Muscle of leg (tissue), 11 donors: ENCODE measurements around the gene CSTF1. TPM values are rescaled to one million over a fixed set of nuclear protein-coding genes. Genes with fewer than 3 reads are reported as not detected.

Source experiments
- DNase-seq: peaks from one replicate; pipeline ENCODE4 v3.0.0; 2013
- H3K27ac ChIP-seq: one replicate; pipeline ENCODE4 v1.5.1; 2013; ENCODE audit warnings: mild to moderate bottlenecking, low read length, control low read depth
- H3K27me3 ChIP-seq: one replicate; pipeline ENCODE4 v1.6.1; 2013; ENCODE audit warnings: low read length; ENCODE audit not compliant: control insufficient read depth, insufficient read depth
- H3K36me3 ChIP-seq: one replicate; pipeline ENCODE4 v1.6.1; 2013; ENCODE audit warnings: low read length; ENCODE audit not compliant: control insufficient read depth, insufficient read depth
- H3K4me1 ChIP-seq: one replicate; pipeline ENCODE4 v1.6.1; 2013; ENCODE audit warnings: low read length; ENCODE audit not compliant: control insufficient read depth, insufficient read depth
- H3K4me3 ChIP-seq: one replicate; pipeline ENCODE4 v1.5.1; 2013; ENCODE audit warnings: low read length, control low read depth
- H3K9me3 ChIP-seq: replicated peaks from 2 replicates; pipeline ENCODE4 v1.6.1; 2013; ENCODE audit warnings: low read depth, low read length; ENCODE audit not compliant: control insufficient read depth
- WGBS: methylation state at CpG from one replicate; pipeline ENCODE4 v1.1.5; 2013; ENCODE audit warnings: missing lambda C conversion rate; ENCODE audit not compliant: insufficient coverage; 5-methylcytosine and 5-hydroxymethylcytosine counted together
- polyA plus RNA-seq, 8 donors: library from polyadenylated mRNA; unstranded; fragments of 120-200 nt; gene quantifications; one replicate each; pipeline versions ENCODE4 v1.2.1 to v1.2.3, GENCODE V29; 2013; ENCODE audit warnings: inconsistent platforms in 1 of 8, low replicate concordance in 1 of 8; ENCODE audit not compliant: insufficient read length in 8 of 8, insufficient read depth in 1 of 8
- total RNA-seq: library from RNA; stranded (reverse); fragments of 120-200 nt; gene quantifications from one replicate; pipeline ENCODE4 v1.2.4, GENCODE V29; 2013

The CSTF1 gene
- total and polyA plus RNA-seq, 9 donors: 23.6 to 31.3 (median 28.1) TPM

- no peak overlapping the region for H3K27ac ChIP-seq
- no peaks in the 10 kb centered on the region for H3K9me3 ChIP-seq
- DNase-seq: no peak
- H3K27me3 ChIP-seq: no peaks in the 10 kb centered on the region
- H3K4me3 ChIP-seq: no peak overlapping the region
- H3K36me3 ChIP-seq: no peaks in the 10 kb centered on the region
- 85% methylated on average over 14 of the region's 16 CpGs for WGBS
- H3K4me1 ChIP-seq: peaks cover 30% of the 10 kb centered on the region
Observed at GRCh38 chr20:56445540-56445939, 53.1 kb downstream of the CSTF1 start.

GRCh38 chr20:56447227-56447626 is 54.8 kb downstream of the CSTF1 start:
- H3K4me1 ChIP-seq: peaks cover 20% of the 10 kb centered on the region
- no peaks in the 10 kb centered on the region for H3K9me3 ChIP-seq
- H3K27me3 ChIP-seq: no peaks in the 10 kb centered on the region
- no peak for DNase-seq
- no peak overlapping the region for H3K4me3 ChIP-seq
- H3K36me3 ChIP-seq: no peaks in the 10 kb centered on the region
- H3K27ac ChIP-seq: no peak overlapping the region

GRCh38 chr20:56449459-56449858 is 57.0 kb downstream of the CSTF1 start:
- WGBS: no CpG with 5 or more reads among the region's 5 CpGs
- Histone ChIP-seq H3K36me3 (no peaks in the 10 kb centered on the region), H3K4me3 (no peak overlapping the region), H3K4me1 (peaks cover 2% of the 10 kb centered on the region), H3K9me3 (no peaks in the 10 kb centered on the region), H3K27ac (no peak overlapping the region), H3K27me3 (no peaks in the 10 kb centered on the region)
- no peak for DNase-seq

- Histone ChIP-seq H3K4me3 (no peak overlapping the region), H3K4me1 (no peaks in the 10 kb centered on the region), H3K36me3 (no peaks in the 10 kb centered on the region), H3K27me3 (no peaks in the 10 kb centered on the region), H3K9me3 (no peaks in the 10 kb centered on the region), H3K27ac (no peak overlapping the region)
- DNase-seq: no peak
- WGBS: 79% methylated on average over 10 of the region's 13 CpGs
Observed at GRCh38 chr20:56451056-56451765, 58.8 kb downstream of the CSTF1 start.

GRCh38 chr20:56453352-56453751 is 60.9 kb downstream of the CSTF1 start:
- Histone ChIP-seq H3K27ac (no peak overlapping the region), H3K9me3 (no peaks in the 10 kb centered on the region), H3K4me1 (no peaks in the 10 kb centered on the region), H3K27me3 (no peaks in the 10 kb centered on the region), H3K36me3 (no peaks in the 10 kb centered on the region), H3K4me3 (no peak overlapping the region)
- no peak for DNase-seq
- 47% methylated on average over 2 of the region's 5 CpGs for WGBS

GRCh38 chr20:56454754-56455153 is 62.3 kb downstream of the CSTF1 start:
- no peaks in the 10 kb centered on the region for H3K4me1 ChIP-seq
- no peak overlapping the region for H3K27ac ChIP-seq
- WGBS: 75% methylated on average over 4 of the region's 7 CpGs

More at GRCh38 chr20:56454754-56455153, 62.3 kb downstream of the CSTF1 start:
- Histone ChIP-seq H3K9me3 (no peaks in the 10 kb centered on the region), H3K4me3 (no peak overlapping the region), H3K36me3 (peaks cover 2% of the 10 kb centered on the region), H3K27me3 (no peaks in the 10 kb centered on the region)
- DNase-seq: no peak

Other genes with a start within 250 kb of the CSTF1 start
- not detected for gene MC3R, start 143.9 kb upstream of the CSTF1 start, total RNA-seq
- not detected for gene MC3R, start 143.9 kb upstream of the CSTF1 start, polyA plus RNA-seq
- 37.5 TPM for gene FAM210B, start 33.7 kb upstream of the CSTF1 start, total RNA-seq
- 10 to 100 TPM; 36.9 to 44.9 (median 39.1) TPM for gene FAM210B, start 33.7 kb upstream of the CSTF1 start, polyA plus RNA-seq
- gene AURKA, start 430 bp upstream of the CSTF1 start, total RNA-seq: 9.4 TPM
- gene AURKA, start 430 bp upstream of the CSTF1 start, polyA plus RNA-seq: 10 to 100 TPM in 2 of 8 donors, 1 to 10 TPM in 6; 7.0 to 10.5 (median 9.7) TPM
- gene CASS4, start 19.6 kb downstream of the CSTF1 start, total RNA-seq: 5.5 TPM
- 1 to 10 TPM; 4.8 to 8.1 (median 6.9) TPM for gene CASS4, start 19.6 kb downstream of the CSTF1 start, polyA plus RNA-seq
- gene RTF2, start 76.0 kb downstream of the CSTF1 start, total RNA-seq: 90.9 TPM
- 100 to 1,000 TPM; 104 to 130 (median 115) TPM for gene RTF2, start 76.0 kb downstream of the CSTF1 start, polyA plus RNA-seq
- gene FAM209A, start 132.1 kb downstream of the CSTF1 start, total RNA-seq: 0.22 TPM
- gene FAM209A, start 132.1 kb downstream of the CSTF1 start, polyA plus RNA-seq: under 1 TPM in 4 of 8 donors, not detected in 4; 0.17 to 0.35 (median 0.21) TPM
- 0.13 TPM for gene FAM209B, start 140.6 kb downstream of the CSTF1 start, total RNA-seq
- under 1 TPM in 2 of 8 donors, not detected in 6; 0.24 to 0.38 TPM for gene FAM209B, start 140.6 kb downstream of the CSTF1 start, polyA plus RNA-seq
- gene TFAP2C, start 236.7 kb downstream of the CSTF1 start, total RNA-seq: 0.09 TPM
- gene TFAP2C, start 236.7 kb downstream of the CSTF1 start, polyA plus RNA-seq: 1 to 10 TPM in 1 of 8 donors, under 1 TPM in 7; 0.06 to 6.1 (median 0.08) TPM